Activated naive CD8-positive, alpha-beta T cell treated with anti-CD3 and anti-CD28 coated beads, Interleukin-2, amount 10 ng/mL, durations not matched to agents 7 days and 5 days (primary cell): Measurements from ENCODE around the gene PEBP1. TPM values are rescaled to one million over a fixed set of nuclear protein-coding genes. Genes with fewer than 3 reads are reported as not detected.

ENCODE experiments used
- ATAC-seq: fragments of 150-1000 bp; cut with Tn5 transposase; one replicate; pipeline ENCODE4 v1.10.0; 2021; ENCODE audit warnings: low read depth, moderate library complexity
- POLR2A ChIA-PET: fragments of 350-600 bp; sonication (Branson Sonifier 250); formaldehyde crosslinking; loops from one replicate; lab custom pipeline; 2021; ENCODE audit warnings: antibody characterized with exemption; lab: Charles Lee
- DNase-seq: peaks from one replicate; pipeline ENCODE4 v3.0.0; 2021
- H3K27ac Mint-ChIP-seq: one replicate; pipeline ENCODE4 v1.8.0; 2022; ENCODE audit warnings: mild to moderate bottlenecking, mixed read lengths
- H3K27me3 Mint-ChIP-seq: one replicate; pipeline ENCODE4 v1.8.0; 2022; ENCODE audit warnings: mild to moderate bottlenecking, moderate library complexity, mixed read lengths
- H3K36me3 Mint-ChIP-seq: one replicate; pipeline ENCODE4 v1.8.0; 2021; ENCODE audit warnings: mild to moderate bottlenecking, mixed read lengths
- H3K4me1 Mint-ChIP-seq: one replicate; pipeline ENCODE4 v1.8.0; 2021; ENCODE audit warnings: mixed read lengths
- H3K4me3 Mint-ChIP-seq: one replicate; pipeline ENCODE4 v1.8.0; 2022; ENCODE audit warnings: mild to moderate bottlenecking, moderate library complexity, mixed read lengths
- H3K9me3 Mint-ChIP-seq: one replicate; pipeline ENCODE4 v1.8.0; 2021; ENCODE audit warnings: mixed read lengths
- total RNA-seq, 2 experiments: library from RNA; stranded (reverse); gene quantifications; one replicate each; pipeline ENCODE4 v1.2.3, GENCODE V29; 2021

Gene PEBP1
- total RNA-seq, 2 experiments from 2014 or later: 95.4 to 95.8 TPM

DNA sequence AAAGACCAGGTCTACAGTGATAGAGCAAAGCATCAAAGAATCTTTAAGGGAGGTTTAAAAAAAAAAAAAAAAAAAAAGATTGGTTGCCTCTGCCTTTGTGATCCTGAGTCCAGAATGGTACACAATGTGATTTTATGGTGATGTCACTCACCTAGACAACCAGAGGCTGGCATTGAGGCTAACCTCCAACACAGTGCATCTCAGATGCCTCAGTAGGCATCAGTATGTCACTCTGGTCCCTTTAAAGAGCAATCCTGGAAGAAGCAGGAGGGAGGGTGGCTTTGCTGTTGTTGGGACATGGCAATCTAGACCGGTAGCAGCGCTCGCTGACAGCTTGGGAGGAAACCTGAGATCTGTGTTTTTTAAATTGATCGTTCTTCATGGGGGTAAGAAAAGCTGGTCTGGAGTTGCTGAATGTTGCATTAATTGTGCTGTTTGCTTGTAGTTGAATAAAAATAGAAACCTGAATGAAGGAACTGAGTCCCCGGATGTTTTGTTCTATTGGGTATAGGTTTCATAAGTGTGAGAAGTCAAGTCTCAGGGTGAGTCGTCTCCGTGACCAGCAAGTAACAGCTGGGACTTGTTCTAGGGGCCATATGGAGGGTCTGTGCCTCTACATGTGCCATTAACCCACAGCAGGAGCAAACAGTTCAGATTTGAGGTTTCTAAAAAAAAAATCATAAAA, 9.3 kb downstream of the PEBP1 start:
- Mint-ChIP-seq H3K9me3 (no peaks in the 10 kb centered on the region), H3K27ac (no peak overlapping the region), H3K4me3 (no peak overlapping the region), H3K27me3 (no peaks in the 10 kb centered on the region), H3K36me3 (peaks cover 28% of the 10 kb centered on the region), H3K4me1 (no peaks in the 10 kb centered on the region)
- ATAC-seq: no peak
- POLR2A ChIA-PET: no interaction called here
- no peak for DNase-seq

DNA sequence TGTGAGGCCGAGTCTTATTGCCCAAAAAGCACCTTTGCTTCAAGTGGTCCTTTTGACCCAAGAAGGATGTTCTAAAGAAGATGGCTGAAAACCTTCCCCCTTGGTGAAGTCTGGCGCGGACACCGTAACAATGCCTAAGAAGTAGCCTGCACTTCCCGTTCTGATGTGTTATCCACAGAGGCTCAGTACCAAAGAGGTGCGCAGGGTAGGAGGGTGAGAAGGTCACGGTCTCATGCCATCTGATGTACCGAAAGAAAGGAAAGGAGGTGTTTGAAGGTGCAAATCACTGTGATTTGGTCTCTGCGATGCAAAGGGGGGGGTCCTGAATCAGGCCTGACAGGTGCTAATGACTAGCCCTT, 9.9 kb downstream of the PEBP1 start:
- Mint-ChIP-seq H3K27me3 (no peaks in the 10 kb centered on the region), H3K4me1 (no peaks in the 10 kb centered on the region), H3K36me3 (peaks cover 25% of the 10 kb centered on the region), H3K27ac (no peak overlapping the region), H3K9me3 (no peaks in the 10 kb centered on the region), H3K4me3 (no peak overlapping the region)
- POLR2A ChIA-PET: interaction anchor here (0.6 kb wide), 1 partner anchor 9 kb away, joined by 4 read pairs; no protein-coding TSS in a partner anchor
- ATAC-seq (no peak), DNase-seq (no peak)

DNA sequence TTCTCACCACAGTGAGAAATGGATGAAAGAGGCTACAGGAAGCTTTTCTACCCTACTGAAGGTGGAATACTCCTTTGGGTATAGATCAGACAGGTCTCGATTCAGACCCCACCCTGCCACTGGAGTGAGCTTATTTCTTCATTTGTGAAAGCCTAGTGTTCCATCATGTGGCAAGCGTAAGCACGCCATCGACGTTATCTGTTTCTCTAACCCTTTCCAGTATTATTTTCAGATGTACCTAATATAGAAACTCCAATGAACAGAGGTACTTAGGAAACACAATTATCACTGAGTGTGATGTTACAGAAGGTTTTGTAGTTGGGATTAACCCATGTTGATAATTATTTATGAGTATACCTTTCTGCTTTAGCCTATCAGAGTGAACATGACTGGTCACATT, 12.4 kb downstream of the PEBP1 start:
- Mint-ChIP-seq H3K4me3 (no peak overlapping the region), H3K36me3 (peaks cover 14% of the 10 kb centered on the region), H3K27me3 (no peaks in the 10 kb centered on the region), H3K9me3 (no peaks in the 10 kb centered on the region), H3K4me1 (no peaks in the 10 kb centered on the region), H3K27ac (no peak overlapping the region)
- DNase-seq (no peak), ATAC-seq (no peak)
- POLR2A ChIA-PET: no interaction called here

DNA sequence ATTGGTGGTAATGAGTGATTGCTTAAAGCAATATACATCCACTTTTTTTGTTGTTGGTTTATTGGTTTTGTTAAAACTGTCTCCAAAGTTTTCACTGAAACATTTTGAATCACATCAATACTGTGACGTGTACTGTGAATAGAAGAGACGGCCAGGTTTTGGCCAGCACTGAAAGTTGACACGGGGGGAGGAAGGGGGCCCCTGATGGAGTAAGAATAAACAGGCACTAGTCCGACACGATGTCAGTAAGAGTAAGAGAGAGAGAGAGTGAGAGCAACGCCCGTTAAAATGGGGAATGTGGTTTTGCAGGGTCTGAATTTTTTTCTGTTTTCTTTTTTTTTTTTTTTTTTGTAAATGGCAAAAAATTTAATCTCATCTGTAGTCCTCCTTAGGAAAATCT, 14.7 kb downstream of the PEBP1 start:
- no peaks in the 10 kb centered on the region for H3K4me1 Mint-ChIP-seq
- POLR2A ChIA-PET: no interaction called here
- no peak overlapping the region for H3K4me3 Mint-ChIP-seq
- H3K36me3 Mint-ChIP-seq: peaks cover 8% of the 10 kb centered on the region
- H3K27ac Mint-ChIP-seq: no peak overlapping the region
- no peaks in the 10 kb centered on the region for H3K9me3 Mint-ChIP-seq
- ATAC-seq: no peak
- no peaks in the 10 kb centered on the region for H3K27me3 Mint-ChIP-seq
- DNase-seq: no peak

DNA sequence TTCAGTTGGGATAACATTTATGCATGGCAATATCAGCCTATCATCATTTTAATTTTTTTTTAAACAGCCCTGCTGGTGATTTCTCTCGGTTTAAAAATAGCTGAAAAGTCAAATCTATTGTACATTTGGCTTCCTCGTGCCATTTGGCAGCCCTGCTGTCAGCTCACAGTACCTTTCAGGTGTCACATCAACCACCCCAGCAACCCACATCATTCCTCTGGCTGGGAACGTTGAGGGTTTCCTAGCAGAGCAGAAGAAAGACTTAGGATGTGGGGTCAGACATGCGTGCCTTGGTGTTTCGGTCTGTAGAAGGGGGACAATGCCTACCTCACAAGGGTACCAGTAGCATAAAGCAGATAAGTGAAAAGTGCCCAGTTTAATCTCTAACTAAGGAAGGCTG, 15.8 kb downstream of the PEBP1 start:
- POLR2A ChIA-PET: no interaction called here
- Mint-ChIP-seq H3K27ac (no peak overlapping the region), H3K9me3 (no peaks in the 10 kb centered on the region), H3K4me3 (no peak overlapping the region), H3K27me3 (no peaks in the 10 kb centered on the region), H3K4me1 (no peaks in the 10 kb centered on the region), H3K36me3 (peaks cover 4% of the 10 kb centered on the region)
- no peak for DNase-seq
- ATAC-seq: no peak

DNA sequence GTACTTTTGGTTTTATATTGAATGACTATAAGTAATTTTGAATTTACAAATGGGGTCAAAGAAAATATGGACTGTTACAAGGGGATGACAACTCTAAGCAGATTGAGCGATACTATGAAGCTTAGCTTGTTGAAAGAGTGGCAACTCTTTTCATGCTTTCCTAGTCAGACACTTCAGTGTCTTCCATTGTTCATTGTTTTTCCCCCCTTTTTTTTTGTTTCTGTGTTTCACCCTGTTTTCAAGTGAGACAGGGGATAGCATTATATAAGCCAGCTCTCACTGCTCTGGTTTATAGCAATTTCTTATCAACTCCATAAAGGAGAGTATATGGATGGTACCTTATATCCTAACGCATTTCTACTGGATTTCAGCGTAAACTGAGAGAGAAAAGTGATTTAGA, 24.6 kb downstream of the PEBP1 start:
- POLR2A ChIA-PET: no interaction called here
- no peak for ATAC-seq
- Mint-ChIP-seq H3K4me1 (no peaks in the 10 kb centered on the region), H3K36me3 (peaks cover 15% of the 10 kb centered on the region), H3K27ac (no peak overlapping the region), H3K27me3 (no peaks in the 10 kb centered on the region), H3K4me3 (no peak overlapping the region), H3K9me3 (no peaks in the 10 kb centered on the region)
- no peak for DNase-seq

DNA sequence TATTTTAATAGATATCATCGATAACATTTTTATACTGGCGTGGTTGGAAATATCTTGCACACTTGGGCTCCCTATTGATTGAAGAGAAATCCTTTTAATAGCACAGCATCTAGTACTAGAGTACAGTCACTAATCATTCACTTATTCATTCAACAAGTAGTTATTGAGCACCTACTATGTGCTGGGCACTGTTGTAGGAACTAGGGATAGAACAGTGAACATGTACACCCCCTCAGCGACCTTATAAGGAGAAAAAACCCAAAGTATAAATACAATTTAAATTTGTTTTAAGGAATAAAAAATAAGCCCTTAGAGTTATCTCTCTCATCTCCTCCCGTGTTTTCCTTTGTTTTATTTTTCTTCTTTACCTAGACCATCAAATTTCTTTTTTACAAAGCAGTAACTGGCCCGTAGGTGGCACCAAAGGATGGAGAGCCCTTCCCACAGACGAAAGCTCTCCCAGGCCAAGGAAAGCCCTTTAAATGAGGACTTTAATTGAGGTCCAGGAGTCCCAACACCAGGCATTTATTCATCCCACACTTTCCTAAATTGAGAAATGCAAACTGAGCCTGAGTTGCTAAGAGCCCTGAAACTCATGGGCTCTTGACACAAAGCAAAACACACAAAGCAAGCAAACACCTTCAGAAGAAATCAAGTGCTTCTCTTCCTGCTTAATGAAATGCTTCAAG, 29.0 kb downstream of the PEBP1 start:
- Mint-ChIP-seq H3K4me1 (peaks cover 3% of the 10 kb centered on the region), H3K36me3 (peaks cover 29% of the 10 kb centered on the region), H3K27me3 (no peaks in the 10 kb centered on the region), H3K9me3 (no peaks in the 10 kb centered on the region), H3K27ac (no peak overlapping the region), H3K4me3 (no peak overlapping the region)
- ATAC-seq (no peak), DNase-seq (no peak)
- POLR2A ChIA-PET: no interaction called here

DNA sequence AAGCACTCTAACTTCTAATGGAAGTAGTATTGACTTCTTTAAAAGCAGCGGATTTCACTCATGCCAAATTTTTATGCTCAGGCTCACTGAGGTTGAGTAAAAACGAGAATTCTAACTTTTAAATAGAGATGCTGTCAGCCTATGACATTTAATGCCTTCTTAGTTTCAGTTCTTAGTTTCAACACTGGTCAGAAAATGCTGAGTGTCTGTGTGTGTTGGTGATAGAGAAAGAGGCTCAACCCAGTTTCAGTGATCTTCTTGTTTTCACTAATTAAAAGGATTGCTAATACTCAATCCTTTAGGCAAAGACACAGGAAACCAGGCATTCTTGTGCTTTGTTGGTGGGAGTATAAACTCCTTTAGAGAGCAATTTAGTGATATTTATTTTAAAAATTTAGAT, 31.0 kb downstream of the PEBP1 start:
- no peaks in the 10 kb centered on the region for H3K9me3 Mint-ChIP-seq
- DNase-seq: no peak
- H3K4me3 Mint-ChIP-seq: no peak overlapping the region
- POLR2A ChIA-PET: no interaction called here
- peaks cover 36% of the 10 kb centered on the region for H3K36me3 Mint-ChIP-seq
- no peak overlapping the region for H3K27ac Mint-ChIP-seq
- H3K27me3 Mint-ChIP-seq: no peaks in the 10 kb centered on the region
- peaks cover 3% of the 10 kb centered on the region for H3K4me1 Mint-ChIP-seq
- ATAC-seq: no peak

DNA sequence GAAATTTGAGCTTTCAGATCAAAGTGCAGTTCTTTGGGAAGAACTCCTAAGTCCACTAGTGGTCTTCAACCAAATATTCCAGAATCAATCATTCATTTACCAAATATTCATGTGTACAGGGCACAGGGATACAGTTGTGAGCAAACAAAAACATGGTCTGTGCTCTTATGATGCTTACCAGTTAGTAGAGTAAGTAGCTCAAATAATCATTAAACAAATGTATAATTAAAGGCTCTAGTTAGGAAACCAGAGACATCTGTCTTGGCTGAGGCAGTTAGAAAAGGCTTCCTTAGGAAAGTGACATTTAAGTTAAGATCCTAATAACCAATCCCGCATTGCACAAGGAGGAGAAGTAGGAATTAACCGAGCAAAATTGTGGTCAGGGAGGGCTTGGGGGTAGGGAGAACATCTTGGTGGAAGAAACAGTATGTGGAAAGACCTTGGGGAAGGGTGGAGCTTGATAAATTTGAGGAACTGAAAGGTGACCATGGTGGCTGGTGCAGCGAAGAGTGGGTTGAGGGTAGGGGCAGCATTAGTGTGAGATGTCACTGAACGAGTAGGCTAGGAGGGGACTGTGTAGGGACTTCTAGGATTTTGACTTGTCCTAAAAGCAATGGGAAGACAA, 40.0 kb downstream of the PEBP1 start:
- Mint-ChIP-seq H3K27me3 (no peaks in the 10 kb centered on the region), H3K27ac (no peak overlapping the region), H3K4me3 (no peak overlapping the region), H3K4me1 (no peaks in the 10 kb centered on the region), H3K36me3 (peaks cover 39% of the 10 kb centered on the region), H3K9me3 (no peaks in the 10 kb centered on the region)
- POLR2A ChIA-PET: no interaction called here
- DNase-seq: no peak
- no peak for ATAC-seq

DNA sequence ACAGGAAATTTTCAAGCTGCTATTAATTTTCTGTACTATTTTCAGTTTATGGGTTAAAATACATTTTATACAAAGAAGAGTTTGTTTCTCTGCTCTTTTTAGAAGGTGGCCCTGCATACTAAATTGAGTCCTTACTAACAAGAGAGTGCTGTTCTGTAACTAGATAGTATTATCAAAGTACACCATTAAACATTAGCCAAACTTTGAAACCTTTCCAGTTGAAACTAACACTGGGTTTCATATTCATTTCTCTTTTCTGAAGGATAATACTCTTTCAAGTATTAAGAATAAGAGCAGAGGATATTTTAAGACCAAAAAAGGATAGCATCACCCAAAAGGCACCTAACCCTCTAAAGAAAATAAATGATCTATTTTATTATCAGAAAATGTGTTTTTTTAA, 47.2 kb downstream of the PEBP1 start:
- POLR2A ChIA-PET: interaction anchor here (1.0 kb wide), 1 partner anchor 193 kb away, joined by 3 read pairs; the partner anchor contains the start of gene SUDS3
- Mint-ChIP-seq H3K36me3 (peaks cover 12% of the 10 kb centered on the region), H3K9me3 (no peaks in the 10 kb centered on the region), H3K27ac (no peak overlapping the region), H3K27me3 (no peaks in the 10 kb centered on the region), H3K4me3 (no peak overlapping the region), H3K4me1 (peaks cover 5% of the 10 kb centered on the region)
- DNase-seq (no peak), ATAC-seq (no peak)

DNA sequence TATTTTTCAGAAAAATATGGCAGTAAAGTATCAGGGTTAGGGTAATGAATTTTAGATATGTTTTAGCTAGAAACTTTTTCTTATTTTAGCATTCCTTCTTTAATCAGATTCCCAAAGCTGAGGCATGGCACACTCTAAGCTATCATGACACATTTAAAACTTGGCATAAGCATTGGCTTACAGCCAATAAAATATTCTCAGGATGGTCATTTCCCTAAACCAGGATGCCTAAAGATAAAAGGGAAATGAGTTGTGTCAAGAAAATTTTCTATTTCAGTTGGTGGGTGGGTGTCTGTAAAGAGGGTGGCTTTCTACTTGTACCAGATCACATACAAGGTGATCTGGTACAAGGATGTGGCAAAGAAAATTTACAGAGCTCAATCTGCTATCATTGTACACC, 47.8 kb downstream of the PEBP1 start:
- H3K4me3 Mint-ChIP-seq: no peak overlapping the region
- H3K9me3 Mint-ChIP-seq: no peaks in the 10 kb centered on the region
- ATAC-seq (no peak), DNase-seq (no peak)
- H3K4me1 Mint-ChIP-seq: peaks cover 5% of the 10 kb centered on the region
- POLR2A ChIA-PET: interaction anchor here (1.0 kb wide), 1 partner anchor 192 kb away, joined by 3 read pairs; the partner anchor contains the start of gene SUDS3
- no peaks in the 10 kb centered on the region for H3K27me3 Mint-ChIP-seq
- peaks cover 13% of the 10 kb centered on the region for H3K36me3 Mint-ChIP-seq
- H3K27ac Mint-ChIP-seq: no peak overlapping the region

DNA sequence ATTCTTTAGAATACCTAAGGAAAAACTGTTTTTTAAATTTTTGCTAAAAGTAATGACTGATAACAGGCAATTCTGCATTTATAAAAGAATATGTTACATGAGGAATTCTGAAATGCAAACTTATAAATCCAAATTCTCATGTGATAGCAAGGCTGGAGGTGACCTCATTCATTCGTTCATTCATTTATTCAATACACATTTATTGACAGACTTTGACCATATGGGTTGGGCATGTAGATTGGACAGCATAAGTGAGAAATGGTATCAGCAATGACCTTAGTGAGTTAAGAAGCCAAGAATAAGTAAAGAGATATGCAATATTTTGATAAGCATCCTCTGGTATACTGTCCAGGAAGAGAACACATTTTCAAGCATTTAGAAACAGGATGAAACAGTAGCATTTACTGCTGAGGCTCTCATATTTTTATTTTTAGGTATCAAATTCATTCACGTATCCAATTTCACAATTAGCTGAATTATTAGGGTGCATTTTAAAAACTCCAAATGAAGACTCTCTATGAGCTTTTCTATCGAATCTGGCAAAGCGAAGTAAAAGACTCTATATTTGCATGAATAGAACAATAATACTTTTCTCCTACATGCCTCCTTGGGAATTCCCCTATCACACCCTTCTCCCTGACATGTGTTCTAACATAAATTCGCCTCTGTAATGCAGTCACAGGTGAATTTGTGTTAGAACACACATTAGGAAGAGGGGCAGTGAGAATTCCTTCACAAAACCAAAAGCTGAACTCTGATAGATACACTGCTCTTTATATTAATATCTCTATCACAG, 49.9 kb downstream of the PEBP1 start:
- no peak for ATAC-seq
- no peaks in the 10 kb centered on the region for H3K27me3 Mint-ChIP-seq
- H3K27ac Mint-ChIP-seq: no peak overlapping the region
- no peaks in the 10 kb centered on the region for H3K9me3 Mint-ChIP-seq
- no peak overlapping the region for H3K4me3 Mint-ChIP-seq
- DNase-seq: no peak
- POLR2A ChIA-PET: no interaction called here
- peaks cover 12% of the 10 kb centered on the region for H3K36me3 Mint-ChIP-seq
- H3K4me1 Mint-ChIP-seq: peaks cover 5% of the 10 kb centered on the region

DNA sequence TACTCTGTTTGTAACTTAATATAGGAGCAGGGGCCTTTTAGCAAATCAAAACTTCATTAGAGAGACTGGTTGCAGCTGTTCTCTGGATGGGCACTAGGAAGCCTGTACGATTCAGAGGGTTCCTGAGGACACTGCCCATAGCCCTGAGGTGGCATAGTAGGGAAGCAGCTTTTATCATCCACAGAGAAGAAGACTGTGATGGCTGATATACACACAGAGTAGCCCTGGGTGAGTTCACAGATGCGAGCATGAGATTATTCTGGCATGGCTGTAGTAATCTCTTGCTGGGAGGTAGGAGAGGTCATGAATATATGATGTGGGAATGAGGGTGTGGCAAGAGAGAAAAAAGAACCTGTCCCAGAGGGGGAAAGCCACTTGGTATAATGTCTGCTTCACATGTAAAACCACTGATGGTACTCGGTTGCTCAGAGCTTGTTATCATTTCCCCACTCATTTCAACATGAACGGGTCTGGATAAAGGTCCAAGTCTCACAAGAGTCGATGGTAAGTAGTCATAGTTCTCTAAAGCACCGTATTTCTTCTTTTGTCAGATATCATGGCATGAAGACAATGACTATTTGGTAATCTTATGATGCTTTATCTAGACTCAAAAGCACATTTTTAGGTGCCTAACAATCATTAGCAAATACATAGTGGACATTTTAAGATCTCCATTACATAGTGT, 52.0 kb downstream of the PEBP1 start:
- Mint-ChIP-seq H3K27me3 (no peaks in the 10 kb centered on the region), H3K27ac (no peak overlapping the region), H3K4me3 (no peak overlapping the region), H3K36me3 (peaks cover 7% of the 10 kb centered on the region), H3K9me3 (no peaks in the 10 kb centered on the region), H3K4me1 (no peaks in the 10 kb centered on the region)
- DNase-seq: no peak
- no peak for ATAC-seq
- POLR2A ChIA-PET: no interaction called here
